GM19455 (cell line): ENCODE results near the gene EIPR1.
"Not testable (repeated sequence)": the region's sequence is repeated elsewhere in the genome, so short reads cannot be mapped to it uniquely, and the experiment has no call there.

Source experiments
- ATAC-seq: cut with Tn5 transposase; IDR thresholded peaks from one replicate; pipeline ENCODE4 v1.9.1; 2021; ENCODE audit not compliant: unreplicated experiment

EIPR1 gene

DNA sequence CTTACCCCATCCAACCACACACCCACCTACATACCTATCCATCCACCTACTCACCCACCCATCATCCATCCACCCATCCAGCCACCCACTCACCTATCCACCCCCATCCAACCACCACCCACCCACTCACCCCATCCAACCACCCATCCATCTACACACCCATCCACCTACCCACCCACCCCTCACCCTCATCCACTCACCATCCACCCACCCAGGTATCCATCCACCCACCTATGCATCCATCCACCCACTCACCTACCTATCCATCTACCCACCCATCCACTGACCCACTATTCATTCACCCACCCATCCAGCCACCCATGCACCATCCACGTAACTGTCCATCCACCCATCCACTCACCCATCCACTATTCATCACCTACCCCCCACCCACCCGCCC, 194.8 kb downstream of the EIPR1 start:
- no peak for ATAC-seq

DNA sequence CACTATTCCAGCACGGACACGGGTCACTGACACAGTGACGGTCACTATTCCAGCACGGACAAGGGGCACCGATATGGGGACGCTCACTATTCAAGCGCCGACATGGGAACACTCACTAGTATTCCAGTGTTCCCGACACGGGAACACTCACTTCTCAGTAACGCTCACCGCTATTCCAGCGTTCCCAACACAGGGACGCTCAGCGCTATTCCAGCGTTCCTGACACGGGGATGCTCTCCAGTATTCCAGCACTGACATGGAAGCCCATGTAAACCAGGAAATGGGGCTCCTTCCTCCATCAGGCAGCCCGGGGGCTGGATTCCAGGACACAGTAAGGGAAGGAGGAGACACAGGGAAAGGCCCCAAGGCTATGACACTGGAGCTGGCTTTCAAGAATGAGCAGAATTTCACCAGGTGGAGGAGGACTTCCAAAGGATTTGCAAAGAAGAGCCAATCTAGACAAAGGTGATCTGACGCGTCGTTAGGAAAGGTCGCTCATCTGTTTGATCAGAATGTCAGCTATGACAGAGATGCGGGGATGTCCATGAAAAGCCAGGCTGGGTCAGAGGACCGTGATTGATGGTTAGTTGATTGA, 196.1 kb downstream of the EIPR1 start:
- ATAC-seq, result no peak

DNA sequence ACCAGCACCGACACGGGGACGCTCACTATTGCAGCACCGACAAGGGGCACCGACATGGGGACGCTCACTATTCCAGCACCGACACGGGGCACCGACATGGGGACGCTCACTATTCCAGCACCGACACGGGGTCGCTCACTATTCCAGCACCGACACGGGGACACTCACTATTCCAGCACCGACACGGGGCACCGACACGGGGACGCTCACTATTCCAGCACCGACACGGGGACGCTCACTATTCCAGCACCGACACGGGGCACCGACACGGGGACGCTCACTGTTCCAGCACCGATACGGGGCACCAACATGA, 196.8 kb downstream of the EIPR1 start:
- not testable (repeated sequence) for ATAC-seq

DNA sequence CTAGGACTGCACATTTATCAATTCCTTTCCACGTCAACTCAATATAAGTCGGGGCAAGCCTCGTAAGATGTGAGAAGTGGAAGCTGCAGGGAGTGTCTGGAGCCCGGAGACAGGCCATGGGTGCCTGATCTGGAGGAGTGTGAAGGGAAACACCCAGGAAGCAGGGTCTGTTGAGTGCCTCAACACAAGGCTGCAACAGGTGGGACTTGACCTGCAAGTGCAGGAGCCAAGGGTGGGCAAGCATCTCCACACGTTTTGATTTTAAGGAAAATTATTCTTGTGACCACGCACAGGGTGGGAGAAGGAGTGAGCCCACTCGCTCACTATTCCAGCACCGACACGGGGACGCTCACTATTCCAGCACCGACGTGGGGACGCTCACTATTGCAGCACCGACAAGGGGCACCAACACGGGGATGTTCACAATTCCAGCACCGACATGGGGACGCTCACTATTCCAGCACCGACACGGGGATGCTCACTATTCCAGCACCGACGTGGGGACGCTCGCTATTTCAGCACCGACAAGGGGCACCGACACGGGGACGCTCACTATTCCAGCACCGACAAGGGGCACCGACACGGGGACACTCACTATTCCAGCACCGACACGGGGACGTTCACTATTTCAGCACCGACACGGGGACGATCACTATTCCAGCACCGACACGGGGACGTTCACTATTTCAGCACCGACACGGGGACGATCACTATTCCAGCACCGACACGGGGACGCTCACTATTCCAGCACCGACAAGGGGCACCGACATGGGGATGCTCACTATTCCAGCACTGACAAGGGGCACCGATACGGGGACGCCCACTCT, 197.3 kb downstream of the EIPR1 start:
- no peak for ATAC-seq

DNA sequence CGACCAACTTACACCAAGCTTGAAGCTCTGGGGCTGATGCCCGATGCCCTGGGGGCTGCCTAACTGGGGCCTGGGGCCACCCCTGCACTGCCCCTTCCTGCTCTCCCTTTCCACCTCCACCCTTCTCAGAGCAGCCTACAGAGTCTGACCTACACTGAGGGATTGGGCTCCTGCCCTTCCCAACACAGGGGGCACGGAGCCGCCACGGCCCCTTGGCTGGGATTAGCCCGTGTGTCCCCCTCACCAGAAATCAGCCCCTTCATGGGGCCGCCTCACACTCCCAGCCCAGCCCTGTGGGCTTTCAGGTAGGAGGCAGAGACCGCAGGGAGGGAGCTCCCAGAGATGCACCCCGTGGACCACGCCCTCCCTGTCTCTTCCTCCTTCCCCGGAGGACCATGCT, 198.0 kb downstream of the EIPR1 start:
- ATAC-seq, result no peak

DNA sequence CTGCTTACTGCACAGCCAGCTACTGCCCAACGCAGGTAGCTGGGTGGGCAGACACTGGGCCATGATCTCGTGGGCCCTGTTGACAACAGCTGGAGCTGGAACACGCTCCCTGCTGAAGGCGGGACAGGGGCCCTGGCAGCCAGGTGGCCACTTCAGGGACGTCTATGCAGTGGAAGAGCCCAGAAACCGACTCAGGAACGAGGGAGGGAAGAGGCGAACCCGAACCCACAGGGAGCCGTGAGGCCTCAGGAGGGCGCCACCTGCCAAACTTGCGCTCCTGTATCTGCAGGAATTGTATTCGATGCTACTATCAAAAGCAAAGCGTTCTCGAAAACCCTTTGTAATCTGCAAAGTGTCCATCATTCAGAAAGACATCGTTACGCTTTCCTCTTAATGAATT, 198.4 kb downstream of the EIPR1 start:
- ATAC-seq, result no peak

DNA sequence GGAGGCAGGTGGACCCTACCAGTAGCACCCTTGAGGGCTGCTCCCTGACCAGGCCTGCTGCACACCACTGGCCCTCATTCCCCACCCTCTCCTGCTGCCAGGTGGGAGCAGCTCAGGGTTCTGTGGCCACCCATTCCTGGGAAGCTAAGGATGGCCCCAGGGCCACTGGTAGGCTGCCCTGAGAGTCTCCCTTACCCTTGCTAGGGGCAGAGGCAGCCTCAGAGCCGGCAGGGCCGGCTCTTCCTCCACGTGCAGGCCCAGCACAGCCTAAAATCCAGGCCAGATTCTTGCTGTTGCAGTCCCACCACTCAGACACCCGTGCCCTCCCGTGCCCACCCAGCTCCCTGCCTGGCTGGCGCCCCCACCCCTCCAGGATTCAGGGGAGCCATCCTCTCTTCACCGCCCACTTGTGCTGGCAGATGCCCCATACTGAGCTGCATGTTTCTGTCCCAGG, 199.0 kb downstream of the EIPR1 start:
- ATAC-seq, result no peak

DNA sequence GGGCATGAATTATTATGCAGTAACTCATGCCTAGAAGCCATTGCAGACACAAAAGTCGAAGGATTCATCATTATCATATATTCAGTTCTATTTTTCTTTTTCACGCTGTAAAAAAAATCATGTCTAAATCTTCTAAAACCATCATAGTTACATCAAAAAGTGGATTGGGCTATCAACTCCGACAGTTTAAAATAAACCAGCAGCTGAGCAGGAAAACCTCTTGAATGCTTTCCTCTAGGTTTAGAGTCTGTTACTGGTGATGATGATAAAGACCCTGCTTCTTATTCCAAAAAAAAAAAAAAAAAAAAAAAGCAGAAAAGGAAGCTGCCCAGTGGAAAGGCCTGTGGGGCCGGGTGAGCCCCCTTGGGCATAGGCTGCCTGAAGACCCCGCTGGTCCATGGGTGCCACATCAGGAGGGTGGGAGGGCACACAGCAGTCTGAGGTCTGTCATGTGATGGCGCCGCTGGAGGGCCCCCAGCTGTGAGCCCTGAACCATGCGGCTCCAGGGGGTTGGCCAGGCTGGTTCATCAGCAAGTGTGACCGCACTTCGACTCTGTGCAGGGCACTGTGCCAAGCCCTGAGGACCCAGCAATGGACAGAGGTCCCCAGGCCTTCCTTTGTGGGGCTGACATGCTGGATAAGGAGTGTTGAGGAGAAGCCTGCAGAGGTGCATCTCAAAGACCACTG, 199.6 kb downstream of the EIPR1 start:
- ATAC-seq, result no peak

DNA sequence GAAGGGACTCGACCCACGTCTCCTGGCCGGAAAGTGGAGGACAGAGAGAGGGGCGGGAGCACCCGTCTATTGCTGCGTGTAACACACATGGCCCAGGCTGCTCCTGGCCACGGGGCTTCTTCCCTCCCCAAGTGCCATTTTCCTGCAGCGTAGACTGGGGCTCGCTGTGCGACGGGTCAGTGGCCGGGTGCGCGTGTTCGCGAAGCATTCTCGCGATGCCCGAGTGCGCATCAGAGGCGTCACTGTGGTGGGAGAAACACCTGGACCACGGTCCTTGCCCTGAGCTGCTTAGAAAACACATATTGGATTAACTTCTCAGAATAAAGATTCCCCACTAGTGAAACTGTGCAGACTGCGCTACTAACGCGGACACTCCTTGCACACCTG, 200.8 kb downstream of the EIPR1 start:
- ATAC-seq, result no peak

DNA sequence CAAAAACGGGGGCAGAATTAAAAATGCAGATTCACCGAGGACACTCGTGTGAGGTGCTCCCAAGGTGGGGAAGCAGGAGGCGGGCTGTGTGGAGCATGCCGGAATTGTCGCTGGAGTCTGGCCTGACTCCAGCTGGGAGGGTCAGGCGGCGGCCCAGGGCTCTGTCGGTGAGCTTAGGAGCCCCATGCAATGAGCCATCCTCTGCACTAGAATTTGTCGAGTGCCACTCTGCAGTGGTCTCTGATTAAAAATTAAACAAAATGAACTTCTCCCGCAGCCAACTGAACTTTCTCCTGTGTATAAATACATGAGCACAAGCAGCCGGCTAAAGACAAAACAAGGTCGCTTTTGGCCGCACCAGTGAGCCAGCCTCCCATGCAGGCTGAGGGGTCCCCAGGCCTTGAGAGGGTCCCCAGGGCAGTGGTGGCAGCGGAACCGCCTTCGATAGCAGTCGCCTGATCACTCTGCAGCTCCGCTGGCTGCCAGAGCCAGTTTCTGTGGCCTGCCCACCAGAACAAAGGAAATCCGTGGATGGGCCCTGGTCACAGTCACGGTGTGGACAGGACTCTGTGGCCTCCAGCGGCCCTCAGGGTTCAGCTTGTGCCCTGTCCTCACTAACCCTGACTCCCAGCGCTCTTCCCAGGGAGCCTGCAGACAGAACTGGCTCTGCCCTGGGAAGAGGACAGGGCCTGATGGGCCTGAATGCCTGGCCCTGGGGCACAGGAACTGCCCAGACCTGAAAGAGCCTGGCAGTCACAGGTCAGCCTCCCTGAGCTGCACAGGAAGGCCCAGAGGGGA, 201.3 kb downstream of the EIPR1 start:
- no peak for ATAC-seq

DNA sequence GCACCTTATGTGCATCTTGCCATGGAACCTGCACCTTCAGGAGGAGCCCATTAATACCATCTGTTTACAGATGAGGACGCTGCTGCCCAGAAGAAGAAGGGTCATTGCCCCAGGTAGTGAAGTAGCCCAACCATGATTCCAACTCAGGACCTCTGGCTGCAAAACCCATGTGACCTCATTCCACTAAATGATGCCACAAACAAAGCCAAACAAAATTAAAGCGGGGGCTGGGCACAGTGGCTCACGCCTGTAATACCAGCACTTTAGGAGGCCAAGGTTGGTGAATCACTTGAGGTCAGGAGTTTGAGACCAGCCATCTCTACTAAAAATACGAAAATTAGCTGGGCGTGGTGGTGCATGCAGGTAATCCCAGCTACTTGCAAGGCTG, 202.1 kb downstream of the EIPR1 start:
- ATAC-seq, result no peak

DNA sequence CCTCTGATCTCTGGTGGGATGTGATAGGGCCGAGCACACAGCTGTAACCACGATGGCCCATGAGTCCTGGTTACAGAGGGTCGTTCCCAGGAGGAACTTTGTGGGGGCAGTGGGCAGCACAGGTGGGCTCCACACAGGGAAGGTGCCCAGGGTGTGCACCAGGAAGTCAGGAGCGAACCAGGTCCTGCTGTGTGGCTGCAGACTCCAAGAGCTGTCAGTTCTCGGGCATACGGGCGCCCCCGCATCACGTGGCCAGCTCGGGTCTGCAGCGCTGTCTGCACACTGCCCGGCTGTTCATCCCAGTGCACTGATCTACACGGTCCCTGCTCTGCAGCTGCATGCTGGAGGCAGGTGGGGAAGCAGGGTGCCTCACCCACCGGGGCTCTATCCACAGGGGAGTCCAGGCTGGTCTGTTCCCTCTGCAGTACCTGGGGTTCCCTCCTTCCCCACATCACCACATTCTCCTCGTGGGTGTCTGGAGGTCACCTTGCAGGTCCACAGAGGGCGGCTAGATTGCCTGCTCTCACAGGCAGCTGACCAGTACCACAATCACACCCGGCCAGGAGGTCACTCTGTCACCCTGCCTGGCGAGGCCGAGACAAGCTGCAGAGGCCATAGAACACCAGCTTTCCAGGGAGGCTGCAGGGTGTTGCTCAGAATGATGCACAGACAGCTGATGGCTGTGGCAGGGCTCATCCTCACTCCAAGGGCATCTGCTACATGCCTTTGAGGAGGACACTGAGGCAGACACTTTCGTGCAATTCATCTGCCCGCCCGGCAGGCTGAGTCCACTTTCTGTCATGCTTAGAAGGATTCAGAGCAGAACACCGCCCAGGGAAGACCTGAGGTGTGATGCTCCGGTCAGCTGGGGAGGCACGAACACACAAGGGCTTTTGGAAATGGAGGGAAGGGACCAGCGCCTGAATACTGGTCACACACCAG, 202.7 kb downstream of the EIPR1 start:
- no peak for ATAC-seq

DNA sequence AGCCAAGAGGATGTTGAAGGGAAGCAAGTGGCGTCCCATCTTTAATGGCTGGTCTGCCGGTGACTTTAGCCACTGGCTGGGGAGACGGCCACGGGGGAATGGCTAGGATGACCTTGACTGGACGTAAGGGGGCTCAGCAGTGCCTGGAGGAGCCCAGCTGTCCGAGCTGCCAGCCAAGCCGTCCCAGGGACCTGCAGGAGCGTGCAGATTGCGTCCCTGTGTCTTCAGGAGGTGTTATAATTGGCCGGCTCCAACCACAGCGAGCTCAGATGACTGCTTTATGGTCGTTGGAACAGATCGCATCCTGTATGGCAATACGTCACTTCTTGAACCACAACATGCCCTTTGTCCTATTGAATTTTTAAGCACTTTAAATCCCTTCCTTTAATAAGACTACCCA, 204.6 kb downstream of the EIPR1 start:
- no peak for ATAC-seq

DNA sequence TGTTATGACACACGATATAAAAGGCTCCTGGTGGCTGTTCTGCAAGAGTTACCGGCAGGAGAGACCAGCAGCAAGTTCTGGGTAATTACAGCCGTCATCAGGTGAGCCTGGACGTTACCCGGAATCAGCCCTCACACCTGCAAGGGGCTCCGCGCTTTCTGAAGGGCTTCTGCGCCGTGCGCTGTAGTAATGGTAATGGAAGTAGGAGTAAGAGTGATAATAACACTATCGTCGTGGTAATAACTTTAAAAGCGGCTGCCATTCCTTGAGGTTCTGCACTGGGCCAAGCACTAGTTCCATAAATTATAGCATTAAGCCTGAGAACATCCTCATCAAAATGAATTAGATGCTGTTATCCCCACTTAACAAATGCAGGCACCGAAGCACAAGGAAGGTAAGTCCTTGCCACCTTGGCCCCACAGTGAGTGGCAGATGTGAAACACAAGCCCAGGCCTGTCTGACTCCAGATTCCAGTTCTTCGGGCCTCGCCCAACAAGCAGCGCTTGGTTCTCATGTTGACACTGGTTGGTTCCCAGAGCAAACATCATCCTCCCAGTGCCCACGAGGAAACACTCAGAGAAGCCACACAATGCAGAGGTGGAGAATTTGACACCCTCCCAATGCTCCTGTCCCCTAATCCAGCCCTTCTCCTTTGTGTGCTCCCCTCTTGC, 205.2 kb downstream of the EIPR1 start:
- ATAC-seq, result no peak

DNA sequence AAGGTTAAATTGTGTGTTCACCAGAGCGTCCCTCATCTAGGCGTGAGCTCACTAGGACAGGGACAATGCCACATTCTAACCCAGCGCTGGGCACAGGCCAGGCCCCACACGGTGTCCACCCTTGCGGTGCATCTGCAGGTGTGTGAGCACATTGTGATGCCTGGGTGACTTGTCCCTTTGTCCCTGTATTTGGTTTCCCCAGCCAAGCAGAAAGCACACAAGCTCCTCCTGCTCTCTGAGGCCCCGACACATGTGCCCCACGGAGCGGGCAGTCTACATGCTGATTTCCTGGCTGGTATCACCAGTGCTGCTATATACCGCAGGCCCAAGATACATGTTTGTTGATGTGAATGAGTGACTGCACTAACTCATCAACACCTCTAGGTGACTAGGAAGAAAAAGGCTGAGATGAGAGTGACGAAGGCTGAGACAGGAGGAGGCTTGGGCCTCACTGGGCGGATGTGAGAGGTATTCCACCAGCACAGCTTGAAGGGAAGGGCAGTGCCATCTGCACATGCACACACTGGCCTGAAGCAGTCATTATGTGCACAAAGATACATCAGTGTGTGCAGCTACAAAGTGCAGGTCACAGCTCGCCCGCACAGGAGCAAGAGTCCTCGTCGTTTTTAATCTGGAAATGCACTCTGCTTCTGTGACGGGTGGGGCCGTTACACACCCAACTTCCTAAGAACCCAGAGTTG, 205.9 kb downstream of the EIPR1 start:
- no peak for ATAC-seq

DNA sequence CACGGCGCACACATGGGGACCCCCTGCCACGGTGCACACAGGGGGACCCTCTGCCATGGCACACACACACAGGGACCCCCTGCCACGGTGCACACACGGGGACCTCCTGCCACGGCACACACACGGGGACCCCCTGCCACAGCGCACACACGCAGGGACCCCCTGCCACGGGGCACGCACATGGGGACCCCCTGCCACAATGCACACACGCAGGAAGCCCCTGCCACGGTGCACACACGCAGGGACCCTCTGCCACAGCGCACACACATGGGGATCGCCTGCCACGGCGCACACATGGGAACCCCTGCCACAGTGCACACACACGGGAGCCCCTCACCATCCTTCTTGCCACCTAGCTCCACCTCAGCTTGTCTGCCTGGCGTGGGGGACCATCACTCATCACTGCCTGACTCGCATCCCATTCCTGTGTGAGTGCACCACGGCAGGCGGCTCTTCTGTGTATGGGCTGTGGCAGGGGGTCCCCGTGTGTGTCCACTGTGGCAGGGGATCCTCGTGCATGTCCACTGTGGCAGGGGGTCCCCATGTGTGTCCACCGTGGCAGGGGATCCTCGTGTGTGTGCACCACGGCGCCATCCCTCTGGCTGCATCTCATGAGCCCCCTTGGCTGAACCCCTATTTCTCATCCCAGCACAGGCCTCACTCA, 206.7 kb downstream of the EIPR1 start:
- ATAC-seq, result no peak

DNA sequence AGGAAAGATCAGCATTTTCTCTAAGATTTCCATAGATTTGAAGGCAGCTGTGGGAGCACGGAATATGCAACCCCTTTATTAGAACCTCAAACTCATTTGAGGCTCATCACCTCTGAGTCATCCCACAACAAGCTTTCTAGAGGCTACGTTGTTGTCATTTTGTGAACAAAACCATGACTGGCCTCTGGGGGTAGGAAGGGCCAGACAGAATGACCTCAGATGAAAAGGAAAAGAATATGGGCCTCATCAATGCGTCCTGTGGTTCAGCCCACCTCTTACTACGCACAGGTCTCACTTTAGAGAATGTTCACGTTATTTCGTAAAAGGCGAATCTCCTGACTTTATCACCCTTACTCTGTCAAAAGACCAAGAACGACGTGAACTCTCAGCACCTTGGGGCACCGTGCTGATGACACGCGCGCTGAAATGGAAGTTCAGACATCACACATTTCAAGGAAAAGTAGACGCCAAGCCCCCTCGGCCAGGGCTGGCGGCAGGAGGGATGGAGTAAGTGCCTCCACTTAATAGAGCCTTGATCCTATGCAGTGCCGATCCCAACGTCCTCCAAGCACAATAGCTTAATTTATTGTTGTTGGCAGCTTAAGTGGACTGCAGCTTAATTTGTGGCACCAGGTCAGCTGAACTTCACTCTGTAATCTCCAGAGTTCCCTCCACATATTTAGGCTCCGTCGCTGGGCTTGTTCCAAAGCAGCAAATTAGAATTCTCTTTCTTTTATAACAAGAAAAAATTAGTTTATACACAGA, 208.3 kb downstream of the EIPR1 start:
- no peak for ATAC-seq
